ENCODE measurements around the gene ACTRT2. TPM values are rescaled to one million over a fixed set of nuclear protein-coding genes. Genes with fewer than 3 reads are reported as not detected.

ACTRT2 gene
- total and polyA plus RNA-seq, 9 donors: not detected

DNA sequence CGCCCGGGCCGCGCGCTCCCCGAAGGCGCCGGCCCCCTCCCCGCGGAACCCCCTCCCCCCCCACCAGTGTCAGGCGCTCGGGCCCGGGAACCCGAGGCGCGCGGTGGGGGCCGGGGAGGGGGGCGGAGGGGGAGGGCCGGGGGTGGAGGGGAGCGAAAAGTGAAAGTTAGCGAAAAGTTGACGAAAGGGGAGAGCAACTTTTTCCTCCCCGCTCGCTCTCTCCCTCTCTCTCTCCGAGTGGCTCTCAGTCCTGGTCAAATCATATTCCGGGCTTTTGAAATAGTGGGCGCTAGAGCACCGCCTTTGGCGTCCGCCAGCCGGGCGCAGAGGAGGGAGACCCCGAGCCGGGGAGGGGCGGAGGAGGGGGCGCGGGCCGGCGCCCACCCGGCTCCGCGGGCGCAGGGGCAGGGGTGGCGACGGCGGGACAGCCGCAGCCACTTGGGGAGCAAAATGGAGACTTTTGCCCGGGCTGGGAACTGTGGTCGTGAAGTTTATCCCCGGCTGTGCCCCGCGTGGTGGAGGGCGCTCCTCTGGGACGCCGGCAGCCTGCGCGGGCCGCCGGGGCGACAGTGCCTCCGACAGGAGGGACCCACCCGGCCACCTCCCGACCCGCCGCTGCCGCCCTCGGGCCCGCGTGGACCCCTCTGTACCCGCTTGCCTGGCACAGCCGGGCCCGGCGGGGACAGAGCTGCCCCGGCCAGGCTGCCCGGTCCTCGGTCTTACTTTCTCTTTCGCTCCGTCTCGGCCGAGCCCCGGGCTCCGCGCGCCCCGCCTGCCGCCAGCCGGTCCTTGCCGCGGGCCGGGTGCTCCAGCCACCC is 48.4 kb downstream of the ACTRT2 start:
- H3K27ac ChIP-seq: peak overlapping the region; percentile 90 to 98
- peak overlapping the region; percentile 58 for H3K4me3 ChIP-seq
- H3K27me3 ChIP-seq: no peaks in the 10 kb centered on the region
- H3K9me3 ChIP-seq: no peaks in the 10 kb centered on the region
- 0 to 1% (median 0%) methylated on average over 60 to 90 of the region's 91 CpGs for WGBS, 3 donors
- no peak for TF ChIP-seq EP300 (IDR thresholded peaks at IDR 0.05)
- TF ChIP-seq, protein P1, sequence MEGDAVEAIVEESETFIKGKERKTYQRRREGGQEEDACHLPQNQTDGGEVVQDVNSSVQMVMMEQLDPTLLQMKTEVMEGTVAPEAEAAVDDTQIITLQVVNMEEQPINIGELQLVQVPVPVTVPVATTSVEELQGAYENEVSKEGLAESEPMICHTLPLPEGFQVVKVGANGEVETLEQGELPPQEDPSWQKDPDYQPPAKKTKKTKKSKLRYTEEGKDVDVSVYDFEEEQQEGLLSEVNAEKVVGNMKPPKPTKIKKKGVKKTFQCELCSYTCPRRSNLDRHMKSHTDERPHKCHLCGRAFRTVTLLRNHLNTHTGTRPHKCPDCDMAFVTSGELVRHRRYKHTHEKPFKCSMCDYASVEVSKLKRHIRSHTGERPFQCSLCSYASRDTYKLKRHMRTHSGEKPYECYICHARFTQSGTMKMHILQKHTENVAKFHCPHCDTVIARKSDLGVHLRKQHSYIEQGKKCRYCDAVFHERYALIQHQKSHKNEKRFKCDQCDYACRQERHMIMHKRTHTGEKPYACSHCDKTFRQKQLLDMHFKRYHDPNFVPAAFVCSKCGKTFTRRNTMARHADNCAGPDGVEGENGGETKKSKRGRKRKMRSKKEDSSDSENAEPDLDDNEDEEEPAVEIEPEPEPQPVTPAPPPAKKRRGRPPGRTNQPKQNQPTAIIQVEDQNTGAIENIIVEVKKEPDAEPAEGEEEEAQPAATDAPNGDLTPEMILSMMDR (IDR thresholded peaks at IDR 0.05): peak; percentile 24 to 49 (median 36)
- intact Hi-C loops (cut with DNase I): loop anchor here (2.0 to 10.0 kb wide), 6 partner anchors 103 to 343 kb away; no protein-coding TSS in a partner anchor
- peaks cover 8% of the 10 kb centered on the region for H3K4me1 ChIP-seq (ENCODE audit: insufficient read depth)
- no peaks in the 10 kb centered on the region for H3K36me3 ChIP-seq
- DNase-seq: peak; percentile 72 to 80 (median 76)

DNA sequence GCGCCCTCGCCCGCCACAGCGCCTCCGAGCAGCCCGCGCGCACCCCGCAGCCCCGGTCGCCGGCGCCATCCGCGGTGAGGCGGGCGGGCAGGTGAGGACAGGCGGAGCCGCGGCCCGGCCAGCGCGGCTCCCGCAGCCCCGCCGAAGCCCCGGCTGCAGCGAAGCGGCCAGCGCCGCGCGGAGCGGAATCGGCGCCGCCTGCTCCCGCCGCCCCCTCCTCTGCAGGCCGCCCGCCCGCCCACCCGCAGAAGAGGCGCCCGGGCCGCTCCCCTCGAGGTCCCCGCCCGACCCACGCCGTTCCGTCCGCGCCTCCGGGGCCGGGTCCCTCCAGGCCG is 49.0 kb downstream of the ACTRT2 start:
- H3K27ac ChIP-seq: peak overlapping the region; percentile 90 to 98
- DNase-seq: no peak
- no peaks in the 10 kb centered on the region for H3K36me3 ChIP-seq
- 0 to 3% (median 0%) methylated on average over 10 to 55 of the region's 57 CpGs for WGBS, 3 donors
- H3K27me3 ChIP-seq: no peaks in the 10 kb centered on the region
- TF ChIP-seq POLR2A (IDR thresholded peaks at IDR 0.05): no peak
- no peak for TF ChIP-seq EP300 (IDR thresholded peaks at IDR 0.05)
- TF ChIP-seq, protein P1 (IDR thresholded peaks at IDR 0.05): no peak
- H3K9me3 ChIP-seq: no peaks in the 10 kb centered on the region
- intact Hi-C loops (cut with DNase I): loop anchor here in 3 of 4 donors (2.0 to 5.0 kb wide), 4 partner anchors 102 to 337 kb away; no protein-coding TSS in a partner anchor
- peak overlapping the region; percentile 58 for H3K4me3 ChIP-seq
- peaks cover 8% of the 10 kb centered on the region for H3K4me1 ChIP-seq (ENCODE audit: insufficient read depth)

DNA sequence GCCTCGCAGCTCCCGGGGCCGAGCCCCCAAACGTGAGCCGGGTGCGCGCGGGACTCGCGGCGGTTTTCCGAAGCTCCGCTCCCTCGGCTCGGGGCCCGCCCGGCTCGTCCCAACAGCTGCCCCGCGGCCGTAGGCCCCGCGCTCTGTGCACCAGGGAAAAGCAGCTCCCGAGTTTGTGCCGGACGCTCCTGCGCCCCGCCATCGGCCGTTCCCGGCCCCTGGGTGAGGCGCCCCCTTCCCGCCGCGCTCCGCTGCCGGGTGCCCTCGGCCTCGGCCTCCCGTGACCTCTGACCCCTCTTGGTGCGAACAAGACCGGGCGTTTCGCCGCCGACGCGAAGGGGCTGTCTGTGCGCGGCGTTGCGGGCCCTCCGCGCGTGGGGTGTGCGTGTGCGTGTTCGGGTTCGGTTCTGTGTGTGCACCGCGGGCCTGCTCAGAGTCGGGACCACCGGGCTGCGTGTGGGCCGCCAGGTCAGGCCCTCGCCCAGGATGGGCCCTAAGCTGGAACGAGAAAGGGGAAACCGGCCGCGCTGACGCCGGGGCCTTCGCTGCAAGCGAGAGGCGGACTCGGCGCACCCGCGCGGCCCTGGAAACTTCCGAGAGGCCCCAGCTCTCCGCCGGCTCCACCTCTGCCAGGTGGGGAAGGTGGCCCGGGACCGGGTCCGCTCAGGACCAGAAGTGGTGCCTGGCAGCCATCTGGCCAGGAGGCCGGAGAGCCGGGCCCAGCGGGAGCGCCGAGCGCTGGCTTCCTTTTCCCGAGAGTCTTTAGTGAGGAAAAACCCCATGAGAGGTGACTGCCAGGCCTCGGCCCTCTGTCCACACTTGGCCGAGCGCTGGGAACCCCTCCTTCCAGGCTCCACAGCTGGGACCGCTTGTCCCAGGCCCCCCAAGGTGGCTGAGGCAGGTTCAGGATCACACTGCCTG is 49.6 kb downstream of the ACTRT2 start:
- Histone ChIP-seq H3K27ac (peak overlapping the region; percentile 60 to 98), H3K27me3 (no peaks in the 10 kb centered on the region), H3K4me1 (ENCODE audit: insufficient read depth) (peaks cover 8% of the 10 kb centered on the region), H3K4me3 (peak overlapping the region; percentile 58), H3K9me3 (no peaks in the 10 kb centered on the region), H3K36me3 (no peaks in the 10 kb centered on the region)
- TF ChIP-seq, protein P1 (IDR thresholded peaks at IDR 0.05): no peak
- no peak for TF ChIP-seq POLR2A (IDR thresholded peaks at IDR 0.05)
- TF ChIP-seq EP300 (IDR thresholded peaks at IDR 0.05): no peak
- WGBS, 3 donors: 23 to 35% (median 33%) methylated on average over 76 to 97 of the region's 97 CpGs
- DNase-seq: peak in 4 of 5 donors; percentile 35 to 67 (median 54)
- intact Hi-C loops (cut with DNase I): loop anchor here in 3 of 4 donors (2.0 to 5.0 kb wide), 4 partner anchors 101 to 336 kb away; no protein-coding TSS in a partner anchor
